H4 (cell line): ENCODE results near the gene IFT81. TPM values are rescaled to one million over a fixed set of nuclear protein-coding genes. Genes with fewer than 3 reads are reported as not detected.
"Not testable (repeated sequence)": the region's sequence is repeated elsewhere in the genome, so short reads cannot be mapped to it uniquely, and the experiment has no call there.

Source experiments
- DNase-seq: peaks from one replicate; pipeline ENCODE4 v3.0.0-alpha.2; 2015; ENCODE audit warnings: low spot score
- total RNA-seq: library from RNA; depleted of rRNA; stranded (reverse); fragments of >200 nt; shearing (Covaris generic); gene quantifications from 2 replicates; pipeline ENCODE4 v1.2.3, GENCODE V29; 2014

The IFT81 gene
- total RNA-seq, 1 experiment from 2014 or later, result 11.0 TPM

- no peak for DNase-seq
Measured at GRCh38 chr12:110243227-110243626, 119.1 kb downstream of the IFT81 start.

- DNase-seq, result no peak
Measured at GRCh38 chr12:110244372-110244771, 120.2 kb downstream of the IFT81 start.

- DNase-seq, result no peak
Measured at GRCh38 chr12:110244829-110245228, 120.7 kb downstream of the IFT81 start.

- DNase-seq, result no peak
Measured at GRCh38 chr12:110245369-110245772, 121.2 kb downstream of the IFT81 start.

- DNase-seq, result no peak
Measured at GRCh38 chr12:110246636-110247339, 122.6 kb downstream of the IFT81 start.

- DNase-seq, result no peak
Measured at GRCh38 chr12:110247340-110248095, 123.4 kb downstream of the IFT81 start.

GRCh38 chr12:110248096-110248447, 123.9 kb downstream of the IFT81 start:
- no peak for DNase-seq

GRCh38 chr12:110249105-110249504, 124.9 kb downstream of the IFT81 start:
- peak; percentile 23 for DNase-seq

GRCh38 chr12:110249716-110250225, 125.6 kb downstream of the IFT81 start:
- no peak for DNase-seq

- no peak for DNase-seq
Measured at GRCh38 chr12:110251381-110251780, 127.2 kb downstream of the IFT81 start.

- no peak for DNase-seq
Measured at GRCh38 chr12:110252716-110253115, 128.6 kb downstream of the IFT81 start.

- DNase-seq, result no peak
Measured at GRCh38 chr12:110253176-110253575, 129.0 kb downstream of the IFT81 start.

- no peak for DNase-seq
Measured at GRCh38 chr12:110254971-110255540, 130.9 kb downstream of the IFT81 start.

- DNase-seq, result not testable (repeated sequence)
Measured at GRCh38 chr12:110255890-110256456, 131.8 kb downstream of the IFT81 start.

- DNase-seq, result no peak
Measured at GRCh38 chr12:110256780-110257431, 132.7 kb downstream of the IFT81 start.

- DNase-seq, result no peak
Measured at GRCh38 chr12:110258466-110258865, 134.3 kb downstream of the IFT81 start.

- DNase-seq, result no peak
Measured at GRCh38 chr12:110262442-110263388, 138.6 kb downstream of the IFT81 start.

GRCh38 chr12:110266381-110266960, 142.3 kb downstream of the IFT81 start:
- DNase-seq, result no peak

- peak; percentile 84 for DNase-seq
Measured at GRCh38 chr12:110266980-110267620, 142.9 kb downstream of the IFT81 start.
